Measurements from ENCODE around the gene CRABP1.

CRABP1 gene

DNA sequence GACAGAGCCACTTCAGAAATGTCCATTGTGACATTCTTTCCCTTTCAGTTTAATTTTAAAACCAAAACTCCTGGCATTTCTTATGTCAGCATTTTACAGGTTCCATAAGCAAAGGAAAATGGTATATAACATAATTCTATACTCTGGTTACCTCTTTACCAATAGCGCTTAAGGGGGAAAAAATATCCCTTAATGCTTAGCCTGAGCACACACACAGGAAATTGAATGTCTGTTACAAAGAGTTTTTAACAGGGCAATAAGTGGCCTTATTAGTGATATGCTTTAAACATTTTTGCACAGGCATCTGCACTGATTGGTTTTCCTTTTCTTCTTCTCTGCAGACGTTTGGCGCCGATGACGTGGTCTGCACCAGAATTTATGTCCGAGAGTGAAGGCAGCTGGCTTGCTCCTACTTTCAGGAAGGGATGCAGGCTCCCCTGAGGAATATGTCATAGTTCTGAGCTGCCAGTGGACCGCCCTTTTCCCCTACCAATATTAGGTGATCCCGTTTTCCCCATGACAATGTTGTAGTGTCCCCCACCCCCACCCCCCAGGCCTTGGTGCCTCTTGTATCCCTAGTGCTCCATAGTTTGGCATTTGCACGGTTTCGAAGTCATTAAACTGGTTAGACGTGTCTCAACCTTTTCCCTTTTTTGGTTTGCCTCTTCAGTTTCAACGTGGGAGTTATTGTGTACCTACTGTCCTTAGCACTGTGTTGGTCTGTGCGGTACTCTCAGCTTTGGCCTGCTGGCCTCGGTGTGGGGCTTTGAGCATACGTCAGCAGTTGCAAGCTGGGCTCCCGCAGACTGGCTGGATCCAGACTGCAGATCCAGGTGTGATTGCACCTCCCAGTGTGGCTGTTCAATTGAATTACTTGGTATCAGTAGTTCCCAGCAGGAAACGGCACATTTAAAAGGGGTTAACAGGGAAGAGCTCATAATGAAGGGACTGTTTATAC lies 7.7 kb downstream of the CRABP1 start:
- no peak for DNase-seq (ENCODE audit: low spot score)

DNA sequence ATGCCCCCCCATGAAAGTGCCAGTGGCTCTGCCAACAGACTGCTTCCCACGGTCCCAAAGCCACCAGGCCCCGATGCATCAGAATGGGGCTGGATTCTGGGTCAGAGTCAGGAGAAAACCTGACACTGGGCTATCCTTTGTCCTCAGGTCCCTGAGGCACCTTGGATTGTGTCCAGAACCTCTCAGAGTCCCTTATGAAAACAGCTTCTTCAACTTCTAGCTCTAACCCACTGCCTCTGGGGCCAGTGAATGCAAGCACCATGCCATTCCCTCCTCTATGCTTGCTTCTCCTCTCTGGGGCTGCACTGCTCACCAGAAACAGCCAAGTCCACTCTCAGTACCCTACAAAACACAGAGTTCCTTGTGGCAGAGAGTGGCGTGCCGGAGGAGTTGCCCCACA lies 9.9 kb downstream of the CRABP1 start:
- DNase-seq (ENCODE audit: low spot score): no peak

DNA sequence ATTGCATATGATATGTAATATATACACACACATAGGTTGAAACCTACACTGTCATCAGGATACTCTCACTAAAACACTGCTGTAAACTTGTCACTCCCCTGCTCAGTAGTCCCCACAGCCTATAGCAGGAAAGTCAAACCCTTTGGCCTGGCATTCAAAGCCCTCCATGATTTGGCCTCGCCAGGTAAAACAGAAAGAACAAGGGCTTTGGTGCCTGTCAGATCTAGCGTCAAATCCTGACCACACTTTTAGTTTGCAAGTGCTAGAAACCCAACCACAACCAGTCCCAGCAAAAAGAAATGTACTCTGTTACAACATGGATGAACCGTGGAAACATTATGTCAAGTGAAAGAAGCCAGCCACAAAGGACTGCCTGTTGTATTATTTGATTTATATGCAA lies 11.4 kb downstream of the CRABP1 start:
- no peak for DNase-seq (ENCODE audit: low spot score)

- DNase-seq (ENCODE audit: low spot score): peak; percentile 34
Measured at GRCh38 chr15:78353093-78353492, 12.9 kb downstream of the CRABP1 start.

DNA sequence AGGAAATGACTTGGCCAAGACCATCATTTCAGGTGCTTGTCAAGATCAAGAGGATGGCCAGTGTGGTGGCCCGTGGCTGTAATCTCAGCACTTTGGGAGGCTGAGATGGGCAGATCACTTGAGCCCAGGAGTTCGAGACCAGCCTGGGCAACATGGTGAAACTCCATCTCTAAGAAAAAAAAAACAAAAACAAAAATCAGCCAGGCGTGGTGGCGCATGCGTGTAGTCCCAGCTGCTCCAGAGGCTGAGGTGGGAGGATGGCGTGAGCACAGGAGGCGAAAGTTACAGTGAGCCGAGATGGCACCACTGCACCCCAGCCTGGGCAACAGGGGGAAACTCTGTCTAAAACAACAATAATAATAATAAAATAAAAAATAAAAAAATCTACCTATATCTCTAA lies 15.0 kb downstream of the CRABP1 start:
- DNase-seq (ENCODE audit: low spot score): no peak

- DNase-seq (ENCODE audit: low spot score): no peak
Measured at GRCh38 chr15:78358102-78358870, 18.1 kb downstream of the CRABP1 start.

DNA sequence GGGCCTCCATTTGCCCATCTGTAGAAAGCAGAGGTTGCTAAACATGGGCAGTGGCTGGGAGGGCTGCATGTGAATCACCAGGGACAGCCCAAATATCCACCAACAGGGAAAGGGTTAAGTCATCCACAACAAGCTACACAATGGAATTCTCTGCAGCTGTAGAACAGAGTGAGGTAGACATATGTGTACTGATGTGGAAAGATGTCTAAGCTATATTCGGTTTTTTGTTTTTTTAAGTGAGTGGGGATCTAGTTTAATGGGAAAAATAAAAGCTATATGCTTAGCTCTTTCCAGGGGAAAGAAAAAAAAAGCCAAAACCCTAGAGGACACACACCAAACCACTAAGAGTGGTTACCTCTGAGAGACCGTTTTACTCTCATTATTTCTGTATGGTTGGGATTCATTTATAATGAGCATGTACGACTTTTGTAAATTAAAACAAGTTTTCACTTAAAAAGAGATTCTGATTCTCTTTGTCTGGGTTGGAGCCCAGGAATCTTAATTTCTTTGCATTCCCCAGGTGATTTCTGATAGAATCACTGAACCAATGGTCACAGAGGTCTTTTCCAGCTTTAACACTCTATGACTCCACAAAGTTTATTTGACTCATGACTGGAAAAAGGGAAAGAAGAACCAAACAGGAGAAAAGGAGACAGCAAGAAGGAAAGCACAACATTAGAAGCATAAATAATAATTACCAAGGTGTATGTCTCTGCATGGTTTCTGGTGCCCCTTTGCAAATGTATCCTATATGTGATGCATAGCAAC lies 19.1 kb downstream of the CRABP1 start:
- DNase-seq (ENCODE audit: low spot score): no peak

DNA sequence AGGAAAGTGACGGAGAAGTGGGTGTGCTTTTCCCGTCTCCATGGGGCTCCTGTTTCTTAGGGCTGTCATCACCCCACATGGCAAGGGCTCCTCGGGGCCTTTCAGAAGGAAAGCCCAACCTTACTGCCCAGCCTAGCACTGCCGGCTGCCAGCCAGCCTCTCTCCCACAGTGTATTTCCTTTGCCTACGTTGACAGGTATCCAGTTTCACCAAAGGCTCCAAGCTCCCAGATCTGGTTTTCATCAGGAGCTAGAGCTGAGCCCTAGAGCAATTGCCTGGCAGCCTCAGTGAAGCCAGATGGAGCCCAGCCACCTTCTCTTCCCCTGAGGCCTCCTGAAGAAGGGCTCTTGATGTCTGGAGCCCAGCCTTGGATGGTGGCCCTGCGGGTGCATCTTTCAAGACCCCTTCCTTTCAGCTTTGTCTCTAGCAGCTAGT lies 20.2 kb downstream of the CRABP1 start:
- no peak for DNase-seq (ENCODE audit: low spot score)

DNA sequence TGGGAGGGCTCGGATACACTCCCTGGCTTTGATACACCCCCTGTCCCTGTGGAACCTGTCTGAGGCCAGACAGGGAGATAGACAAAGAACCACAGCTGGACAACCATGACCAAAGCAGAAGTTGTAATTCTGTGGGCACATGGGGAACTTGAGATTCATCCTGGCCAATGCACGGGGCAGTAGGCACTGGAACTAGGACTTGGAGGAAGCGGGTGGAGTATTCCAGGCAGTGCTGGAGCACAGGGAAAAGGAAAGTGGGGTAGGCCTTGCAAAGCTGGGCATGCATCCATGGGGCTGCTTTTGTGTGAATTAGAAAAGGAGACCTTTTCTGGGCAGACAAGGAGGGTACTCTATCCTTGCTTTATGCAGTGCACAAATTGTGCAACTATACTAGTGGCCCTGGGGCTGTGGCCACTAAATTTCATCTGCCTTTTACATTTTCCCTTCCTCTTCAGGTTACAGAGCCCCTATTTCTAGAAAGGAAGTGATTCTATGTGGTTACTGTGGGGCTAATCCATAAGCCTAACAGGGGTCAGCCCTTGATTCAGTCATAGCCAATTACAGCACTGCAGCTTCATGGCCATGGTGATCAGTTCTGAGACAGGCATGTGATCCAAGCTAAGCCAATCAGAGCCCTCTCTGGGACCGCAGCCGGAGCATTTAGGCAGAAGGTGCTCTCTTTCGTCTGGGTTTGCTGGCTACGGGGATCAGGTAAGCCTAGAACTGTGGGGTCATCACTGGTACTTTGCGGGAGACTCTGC lies 21.0 kb downstream of the CRABP1 start:
- no peak for DNase-seq (ENCODE audit: low spot score)

DNA sequence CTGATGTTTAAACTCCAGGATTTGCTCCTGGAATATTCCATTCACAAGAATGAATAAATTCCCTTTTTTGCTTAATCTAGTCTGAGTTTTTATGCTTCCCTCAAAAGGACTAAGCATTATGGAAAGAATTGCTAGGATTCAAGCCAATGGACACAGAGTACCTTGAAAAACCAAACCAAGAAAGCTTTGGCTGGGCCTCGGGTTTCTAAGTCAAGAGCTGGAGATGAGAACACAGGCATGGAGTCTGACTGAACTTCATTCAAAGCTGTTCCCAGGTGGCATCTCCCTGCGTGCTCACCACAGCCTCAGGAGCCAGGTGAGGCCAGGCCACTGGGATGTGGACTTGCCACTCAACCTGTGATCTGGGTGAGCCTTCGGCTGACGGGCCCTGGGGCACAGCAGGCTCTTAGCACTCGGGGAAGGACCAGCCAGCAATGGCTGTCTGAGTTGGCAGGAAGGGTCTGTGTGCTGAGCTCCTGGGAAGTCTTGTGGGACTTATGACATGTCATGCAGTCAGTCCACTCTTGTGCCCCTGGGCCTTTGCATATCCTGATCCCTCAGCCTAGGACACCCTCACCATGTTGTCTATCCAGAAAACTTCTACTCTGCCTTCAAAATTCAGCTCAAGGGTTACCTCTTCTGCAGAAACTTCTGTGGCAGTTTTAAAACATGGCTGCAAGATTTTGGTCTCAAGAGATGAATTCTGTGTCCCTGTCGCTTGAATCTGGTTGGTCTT lies 21.8 kb downstream of the CRABP1 start:
- no peak for DNase-seq (ENCODE audit: low spot score)

GRCh38 chr15:78362716-78363380 lies 22.7 kb downstream of the CRABP1 start:
- peak; percentile 33 for DNase-seq (ENCODE audit: low spot score)

- DNase-seq (ENCODE audit: low spot score): no peak
Measured at GRCh38 chr15:78363381-78363734, 23.2 kb downstream of the CRABP1 start.

- DNase-seq (ENCODE audit: low spot score): peak; percentile 77
Measured at GRCh38 chr15:78364233-78364632, 24.1 kb downstream of the CRABP1 start.

DNA sequence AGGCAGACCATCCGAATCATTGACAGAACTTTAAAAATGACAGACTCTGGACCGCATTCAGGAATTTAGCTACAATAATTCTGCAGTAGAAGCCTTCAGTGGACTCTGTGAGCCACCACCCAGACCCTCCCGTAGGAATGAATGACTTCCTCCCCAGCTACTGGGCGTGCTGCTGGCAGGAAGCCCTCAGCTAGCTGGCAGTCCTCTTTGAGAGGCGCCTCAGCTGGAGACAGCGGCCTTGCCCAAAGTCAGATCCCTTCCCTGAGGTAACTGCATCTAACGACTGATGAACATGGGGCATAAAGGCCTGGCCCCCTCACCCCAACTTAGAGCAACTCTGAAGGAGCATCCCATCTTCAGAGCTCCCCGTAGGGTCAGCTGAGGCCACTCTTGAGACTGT lies 25.8 kb downstream of the CRABP1 start:
- DNase-seq (ENCODE audit: low spot score): peak; percentile 82

DNA sequence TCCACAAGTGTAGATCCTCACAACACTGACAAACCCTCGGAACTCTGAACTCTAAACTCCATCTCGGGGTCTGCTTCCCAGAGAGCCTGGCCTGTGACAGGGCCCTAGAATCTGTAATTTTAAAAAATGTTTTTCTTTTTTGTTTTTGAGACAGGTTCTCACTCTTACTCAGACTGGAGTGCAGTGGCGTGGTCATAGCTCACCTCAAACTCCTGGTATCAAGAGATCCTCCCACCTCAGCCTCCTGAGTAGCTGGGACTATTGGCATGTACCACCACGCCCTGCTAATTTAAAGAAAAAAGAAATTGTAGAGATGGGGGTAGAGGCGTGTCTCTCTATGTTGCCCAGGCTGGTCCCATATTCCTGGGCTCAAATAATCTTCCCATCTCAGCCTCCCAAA lies 26.2 kb downstream of the CRABP1 start:
- no peak for DNase-seq (ENCODE audit: low spot score)

DNA sequence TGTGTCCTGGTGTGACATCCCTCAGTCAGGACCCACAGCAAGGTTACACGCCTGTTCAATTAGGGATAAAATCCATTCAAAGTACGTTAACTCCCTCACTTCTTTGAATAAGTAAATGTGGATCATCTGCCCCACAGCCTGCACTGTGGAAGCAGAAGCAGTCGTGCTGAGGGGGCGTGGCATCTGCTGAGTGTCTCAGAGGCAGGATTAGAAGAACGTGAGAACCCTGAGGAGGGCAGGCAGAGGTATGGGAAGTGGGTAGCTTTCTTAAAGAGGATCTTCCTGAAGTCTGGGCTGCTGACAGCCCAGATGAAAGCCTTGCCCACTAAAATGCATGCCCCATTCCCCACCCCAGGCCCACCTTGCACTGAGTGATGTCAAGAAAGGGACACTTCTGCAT lies 28.5 kb downstream of the CRABP1 start:
- DNase-seq (ENCODE audit: low spot score): peak; percentile 29

DNA sequence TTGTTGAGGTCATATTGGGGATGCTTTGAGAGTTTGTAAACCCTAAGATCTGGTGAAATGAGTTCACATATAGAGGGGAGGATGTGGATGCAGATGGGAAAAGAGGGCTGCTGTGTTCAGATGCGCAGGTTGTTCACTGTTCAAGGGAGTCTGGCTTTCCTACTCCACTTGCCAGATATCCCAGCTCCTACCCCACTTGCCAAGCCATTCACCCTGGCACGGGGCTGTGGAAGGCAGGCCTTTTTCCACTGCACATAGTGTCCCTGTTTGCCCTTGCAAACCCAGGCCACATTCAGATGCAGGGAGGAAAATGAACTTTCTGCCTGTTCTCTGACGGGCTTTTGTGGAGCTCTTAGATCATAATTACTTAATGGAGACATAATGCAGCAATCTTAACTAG lies 29.0 kb downstream of the CRABP1 start:
- no peak for DNase-seq (ENCODE audit: low spot score)

DNA sequence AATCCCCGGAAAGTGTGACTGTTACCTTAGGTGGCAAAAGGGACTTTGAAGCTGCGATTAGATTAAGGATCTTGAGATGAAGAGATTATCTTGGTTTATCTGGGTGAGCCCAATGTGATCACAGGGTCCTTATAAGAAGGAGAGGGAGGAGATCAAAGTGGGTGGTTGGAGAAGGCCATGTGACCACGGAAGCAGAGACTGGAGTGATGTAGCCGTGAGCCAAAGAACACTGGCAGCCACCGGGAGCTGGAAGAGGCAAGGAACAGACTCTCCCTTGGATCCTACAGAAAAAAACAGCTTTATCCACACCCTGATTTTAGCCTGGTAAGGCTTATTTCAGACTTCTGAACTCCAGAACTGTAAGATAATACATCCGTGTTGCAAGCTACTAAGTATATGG lies 29.9 kb downstream of the CRABP1 start:
- no peak for DNase-seq (ENCODE audit: low spot score)

DNA sequence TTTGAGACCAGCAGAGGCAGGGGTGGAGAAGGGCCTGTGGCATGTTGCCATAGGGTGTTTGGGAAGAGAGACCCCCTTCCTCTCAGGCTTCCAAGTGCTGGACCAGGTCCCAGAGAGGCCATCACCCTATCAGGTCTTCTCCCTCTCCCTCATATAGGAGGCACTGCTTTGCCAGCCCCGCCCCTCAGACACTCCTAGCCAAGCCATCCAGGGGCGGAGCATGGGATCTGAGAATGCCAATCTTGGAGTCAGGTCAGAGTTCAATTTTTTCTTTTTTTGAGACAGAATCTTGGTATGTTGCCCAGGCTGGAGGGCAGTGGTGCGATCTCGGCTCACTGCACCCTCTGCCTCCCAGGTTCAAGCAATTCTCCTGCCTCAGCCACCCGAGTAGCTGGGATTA lies 32.7 kb downstream of the CRABP1 start:
- DNase-seq (ENCODE audit: low spot score): no peak

All from AG08395 (cell line).